Trophoblast cell (in vitro differentiated cells and primary cell): ENCODE results near the gene FLT1.

Experiments used
- DNase-seq, 2 donors: peaks; one replicate each; pipeline ENCODE4 v3.0.0-alpha.2; 2016
- H2AFZ ChIP-seq: 2 replicates; pipeline ENCODE4 v1.6.1; 2013; ENCODE audit warnings: low read length, moderate library complexity, mild to moderate bottlenecking; ENCODE audit not compliant: insufficient read depth, poor library complexity
- H2AK5ac ChIP-seq: 2 replicates; pipeline ENCODE4 v1.6.1; 2013; ENCODE audit warnings: mild to moderate bottlenecking, low read length
- H2BK120ac ChIP-seq: 2 replicates; pipeline ENCODE4 v1.6.1; 2013; ENCODE audit warnings: low read length, mild to moderate bottlenecking, moderate library complexity; ENCODE audit not compliant: insufficient read depth, poor library complexity
- H2BK12ac ChIP-seq: 2 replicates; pipeline ENCODE4 v1.6.1; 2013; ENCODE audit warnings: mild to moderate bottlenecking, low read length, moderate library complexity
- H2BK5ac ChIP-seq: 2 replicates; pipeline ENCODE4 v1.6.1; 2013; ENCODE audit warnings: low read length, low read depth, moderate library complexity, mild to moderate bottlenecking; ENCODE audit not compliant: poor library complexity
- H3K14ac ChIP-seq: 2 replicates; pipeline ENCODE4 v1.6.1; 2013; ENCODE audit warnings: mild to moderate bottlenecking, low read length
- H3K18ac ChIP-seq: 2 replicates; pipeline ENCODE4 v1.6.1; 2013; ENCODE audit warnings: mild to moderate bottlenecking, low read length
- H3K23ac ChIP-seq: 2 replicates; pipeline ENCODE4 v1.6.1; 2013; ENCODE audit warnings: low read length
- H3K27ac ChIP-seq: 2 replicates; pipeline ENCODE4 v1.5.1; 2013; ENCODE audit warnings: low read depth, mild to moderate bottlenecking, inconsistent platforms, low read length, moderate library complexity
- H3K27me3 ChIP-seq: 2 replicates; pipeline ENCODE4 v1.6.1; 2013; ENCODE audit warnings: inconsistent platforms, mild to moderate bottlenecking, low read length, moderate library complexity; ENCODE audit not compliant: insufficient read depth
- H3K36me3 ChIP-seq, 2 experiments: 1 replicate in 1 of 2; 2 replicates in 1 of 2; pipeline ENCODE4 v1.6.1; 2013; ENCODE audit warnings: low read length in 2 of 2, mild to moderate bottlenecking in 2 of 2, moderate library complexity in 1 of 2; ENCODE audit not compliant: insufficient read depth in 2 of 2, control insufficient read depth in 1 of 2
- H3K4ac ChIP-seq: 2 replicates; pipeline ENCODE4 v1.6.1; 2013; ENCODE audit warnings: low read depth, mild to moderate bottlenecking, low read length, moderate library complexity
- H3K4me1 ChIP-seq, 2 experiments: 1 replicate in 1 of 2; 2 replicates in 1 of 2; pipeline ENCODE4 v1.6.1; 2013; ENCODE audit warnings: low read length in 2 of 2, mild to moderate bottlenecking in 2 of 2, moderate library complexity in 1 of 2; ENCODE audit not compliant: insufficient read depth in 2 of 2, control insufficient read depth in 1 of 2
- H3K4me2 ChIP-seq: 2 replicates; pipeline ENCODE4 v1.6.1; 2013; ENCODE audit warnings: inconsistent platforms, mild to moderate bottlenecking, low read length, moderate library complexity
- H3K4me3 ChIP-seq: 2 replicates; pipeline ENCODE4 v1.5.1; 2013; ENCODE audit warnings: mild to moderate bottlenecking, low read depth, low read length, inconsistent platforms
- H3K79me1 ChIP-seq: one replicate; pipeline ENCODE4 v1.6.1; 2013; ENCODE audit warnings: low read length
- H3K79me2 ChIP-seq: 2 replicates; pipeline ENCODE4 v1.6.1; 2013; ENCODE audit warnings: low read length, mild to moderate bottlenecking; ENCODE audit not compliant: control insufficient read depth, insufficient read depth, poor library complexity
- H3K9ac ChIP-seq: 2 replicates; pipeline ENCODE4 v1.6.1; 2013; ENCODE audit warnings: mild to moderate bottlenecking, low read length
- H3K9me3 ChIP-seq: 2 replicates; pipeline ENCODE4 v1.6.1; 2013; ENCODE audit warnings: low read depth, mild to moderate bottlenecking, control low read depth, inconsistent platforms, low read length; ENCODE audit not compliant: insufficient read depth
- H4K12ac ChIP-seq: 2 replicates; pipeline ENCODE4 v1.6.1; 2013; ENCODE audit warnings: low read depth, mild to moderate bottlenecking, low read length, moderate library complexity
- H4K8ac ChIP-seq: 2 replicates; pipeline ENCODE4 v1.6.1; 2013; ENCODE audit warnings: low read depth, mild to moderate bottlenecking, low read length, moderate library complexity
- H4K91ac ChIP-seq: one replicate; pipeline ENCODE4 v1.6.1; 2013; ENCODE audit warnings: low read depth, mild to moderate bottlenecking, low read length, moderate library complexity
- WGBS: extraction: QIAGEN DNeasy Blood & Tissue Kit; methylation state at CpG from one replicate; pipeline ENCODE4 v1.1.7; 2013; ENCODE audit warnings: missing lambda C conversion rate; ENCODE audit not compliant: insufficient read length, insufficient coverage; ENCODE audit errors: extremely low coverage; 5-methylcytosine and 5-hydroxymethylcytosine counted together

Gene FLT1

DNA sequence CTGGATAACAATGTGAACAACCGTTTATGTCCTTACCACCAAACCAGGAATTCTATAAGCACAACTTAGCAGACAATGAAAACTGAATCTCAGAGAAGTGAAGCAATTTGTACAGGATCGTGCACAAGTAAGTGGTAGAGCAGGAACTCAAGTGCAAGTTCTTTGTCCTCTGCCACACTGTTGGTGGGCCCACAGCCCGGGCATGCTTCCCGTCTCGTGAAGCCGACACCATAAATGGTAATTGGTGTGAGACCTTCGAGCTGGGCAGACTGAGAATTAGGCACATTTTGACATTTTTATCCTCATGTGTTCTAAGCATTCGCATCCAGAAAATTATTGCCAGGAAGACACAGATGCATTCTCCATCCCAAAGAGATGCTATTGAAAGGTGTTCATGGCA, 27.9 kb upstream of the FLT1 start:
- no peaks in the 10 kb centered on the region for H3K9me3 ChIP-seq
- H2BK120ac ChIP-seq = no peak overlapping the region
- H3K4me1 ChIP-seq = no peaks in the 10 kb centered on the region
- H2BK12ac ChIP-seq = no peak overlapping the region
- H3K9ac ChIP-seq = no peak overlapping the region
- DNase-seq = no peak
- no peak overlapping the region for H3K4ac ChIP-seq
- H2BK5ac ChIP-seq = no peak overlapping the region
- H4K91ac ChIP-seq = no peak overlapping the region
- WGBS = no CpG with 5 or more reads among the region's 8 CpGs
- H3K36me3 ChIP-seq = no peaks in the 10 kb centered on the region
- no peak overlapping the region for H3K4me2 ChIP-seq
- no peak overlapping the region for H4K12ac ChIP-seq
- no peak overlapping the region for H3K23ac ChIP-seq
- no peak overlapping the region for H2AK5ac ChIP-seq
- H3K18ac ChIP-seq = no peak overlapping the region
- H3K4me3 ChIP-seq = no peak overlapping the region
- no peaks in the 10 kb centered on the region for H3K79me1 ChIP-seq
- no peak overlapping the region for H4K8ac ChIP-seq
- no peaks in the 10 kb centered on the region for H3K79me2 ChIP-seq
- H3K27ac ChIP-seq = no peak overlapping the region
- no peak overlapping the region for H2AFZ ChIP-seq
- no peak overlapping the region for H3K14ac ChIP-seq
- H3K27me3 ChIP-seq = no peaks in the 10 kb centered on the region

DNA sequence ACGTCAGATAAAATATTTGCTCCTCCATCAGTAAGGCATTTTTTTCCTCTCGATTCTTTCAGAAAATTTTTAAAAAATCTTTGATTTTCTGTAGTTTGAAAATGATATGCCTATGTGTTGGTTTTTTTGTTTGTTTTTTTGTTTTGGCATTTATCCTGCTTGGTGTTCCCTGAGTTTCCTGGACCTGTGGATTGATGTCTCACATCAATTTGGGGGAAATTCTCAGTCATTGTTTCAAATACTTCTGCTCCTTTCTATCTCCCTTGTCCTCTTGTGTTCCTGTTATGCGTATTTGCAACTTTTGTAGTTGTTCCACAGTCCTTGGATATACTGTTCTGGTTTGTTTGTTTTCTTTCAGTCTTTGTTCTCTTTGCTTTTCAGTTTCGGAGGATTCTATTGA, 18.8 kb upstream of the FLT1 start:
- no peaks in the 10 kb centered on the region for H3K36me3 ChIP-seq
- no peak overlapping the region for H4K12ac ChIP-seq
- no peak overlapping the region for H3K4me2 ChIP-seq
- H3K79me1 ChIP-seq = no peaks in the 10 kb centered on the region
- no peak overlapping the region for H3K23ac ChIP-seq
- no peak overlapping the region for H3K14ac ChIP-seq
- H2BK5ac ChIP-seq = no peak overlapping the region
- no CpG with 5 or more reads among the region's 4 CpGs for WGBS
- H2AK5ac ChIP-seq = no peak overlapping the region
- H3K27me3 ChIP-seq = no peaks in the 10 kb centered on the region
- H3K9ac ChIP-seq = no peak overlapping the region
- no peaks in the 10 kb centered on the region for H3K4me1 ChIP-seq
- H3K18ac ChIP-seq = no peak overlapping the region
- DNase-seq = no peak
- no peaks in the 10 kb centered on the region for H3K79me2 ChIP-seq
- H4K8ac ChIP-seq = no peak overlapping the region
- no peak overlapping the region for H2AFZ ChIP-seq
- H3K4me3 ChIP-seq = no peak overlapping the region
- no peak overlapping the region for H3K4ac ChIP-seq
- H4K91ac ChIP-seq = no peak overlapping the region
- H3K27ac ChIP-seq = no peak overlapping the region
- H2BK12ac ChIP-seq = no peak overlapping the region
- H2BK120ac ChIP-seq = no peak overlapping the region
- no peaks in the 10 kb centered on the region for H3K9me3 ChIP-seq

DNA sequence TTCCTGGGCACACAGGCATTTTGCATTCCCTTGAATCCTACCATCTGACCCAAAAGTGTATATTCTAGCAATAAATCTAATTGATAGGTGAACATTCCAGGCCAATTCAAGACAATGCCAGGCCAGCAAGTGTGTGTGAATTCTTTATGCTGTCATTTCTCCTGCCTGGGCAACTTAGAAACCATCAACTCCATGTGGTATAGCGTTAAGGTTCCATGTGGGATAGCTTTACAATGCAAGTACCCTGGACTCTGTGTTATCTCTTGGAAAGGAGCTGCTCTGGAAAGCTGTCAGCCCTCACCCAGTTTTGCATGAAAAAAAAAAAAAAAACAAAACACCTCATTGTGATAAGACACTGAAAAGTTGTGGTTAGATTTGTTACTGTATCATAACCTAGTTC, 15.6 kb upstream of the FLT1 start:
- Histone ChIP-seq H3K27ac (no peak overlapping the region), H4K8ac (no peak overlapping the region), H3K79me2 (no peaks in the 10 kb centered on the region), H2BK120ac (no peak overlapping the region), H3K4me2 (no peak overlapping the region), H3K4ac (no peak overlapping the region), H2BK12ac (no peak overlapping the region), H3K79me1 (no peaks in the 10 kb centered on the region), H2BK5ac (no peak overlapping the region), H3K18ac (no peak overlapping the region), H4K12ac (no peak overlapping the region), H3K4me1 (peaks cover under 1 to 4% of the 10 kb centered on the region in 2 experiments), H3K4me3 (no peak overlapping the region), H2AK5ac (no peak overlapping the region), H4K91ac (no peak overlapping the region), H3K27me3 (no peaks in the 10 kb centered on the region), H3K9me3 (no peaks in the 10 kb centered on the region), H3K9ac (no peak overlapping the region), H3K36me3 (no peaks in the 10 kb centered on the region), H3K23ac (no peak overlapping the region), H2AFZ (no peak overlapping the region), H3K14ac (no peak overlapping the region)
- no CpG with 5 or more reads among the region's 1 CpG for WGBS
- DNase-seq = no peak

DNA sequence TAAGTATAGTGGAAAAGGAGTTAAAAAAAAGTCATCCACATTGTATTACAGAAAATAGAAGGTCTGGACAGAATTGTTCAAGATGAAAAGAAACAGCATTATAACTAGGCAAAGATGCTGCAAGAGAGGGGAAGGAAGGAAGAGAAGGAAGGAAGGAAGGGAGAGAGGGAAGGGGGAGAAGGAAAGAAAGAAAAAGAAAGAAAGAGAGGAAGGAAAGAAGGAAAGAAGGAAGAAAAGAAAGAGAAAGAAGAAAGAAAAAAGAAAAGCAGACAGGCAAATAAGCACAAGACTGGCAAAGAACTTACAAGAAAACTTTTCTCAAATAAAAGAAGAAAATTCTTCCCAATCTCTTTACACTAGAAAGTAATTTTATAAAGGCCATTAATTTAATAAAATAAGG, 15.1 kb upstream of the FLT1 start:
- Histone ChIP-seq H3K9me3 (no peaks in the 10 kb centered on the region), H3K4ac (no peak overlapping the region), H3K14ac (no peak overlapping the region), H3K9ac (no peak overlapping the region), H4K91ac (no peak overlapping the region), H4K12ac (no peak overlapping the region), H3K4me3 (no peak overlapping the region), H3K18ac (no peak overlapping the region), H3K4me1 (peaks cover 3 to 6% of the 10 kb centered on the region in 2 experiments), H2BK5ac (no peak overlapping the region), H3K27ac (no peak overlapping the region), H3K79me1 (no peaks in the 10 kb centered on the region), H2BK12ac (no peak overlapping the region), H2BK120ac (no peak overlapping the region), H3K4me2 (no peak overlapping the region), H3K23ac (no peak overlapping the region), H3K79me2 (no peaks in the 10 kb centered on the region), H2AK5ac (no peak overlapping the region), H4K8ac (no peak overlapping the region), H3K36me3 (no peaks in the 10 kb centered on the region), H3K27me3 (no peaks in the 10 kb centered on the region), H2AFZ (no peak overlapping the region)
- DNase-seq = no peak
